Midbrain (tissue), 1 donor: Measurements from ENCODE around the gene HTR1E.
"Not testable (repeated sequence)": the region's sequence is repeated elsewhere in the genome, so short reads cannot be mapped to it uniquely, and the experiment has no call there.

ENCODE experiments used
- DNase-seq: peaks from one replicate; lab custom pipeline; 2025; lab: John Stamatoyannopoulos, UW

Gene HTR1E, protein sequence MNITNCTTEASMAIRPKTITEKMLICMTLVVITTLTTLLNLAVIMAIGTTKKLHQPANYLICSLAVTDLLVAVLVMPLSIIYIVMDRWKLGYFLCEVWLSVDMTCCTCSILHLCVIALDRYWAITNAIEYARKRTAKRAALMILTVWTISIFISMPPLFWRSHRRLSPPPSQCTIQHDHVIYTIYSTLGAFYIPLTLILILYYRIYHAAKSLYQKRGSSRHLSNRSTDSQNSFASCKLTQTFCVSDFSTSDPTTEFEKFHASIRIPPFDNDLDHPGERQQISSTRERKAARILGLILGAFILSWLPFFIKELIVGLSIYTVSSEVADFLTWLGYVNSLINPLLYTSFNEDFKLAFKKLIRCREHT

DNA sequence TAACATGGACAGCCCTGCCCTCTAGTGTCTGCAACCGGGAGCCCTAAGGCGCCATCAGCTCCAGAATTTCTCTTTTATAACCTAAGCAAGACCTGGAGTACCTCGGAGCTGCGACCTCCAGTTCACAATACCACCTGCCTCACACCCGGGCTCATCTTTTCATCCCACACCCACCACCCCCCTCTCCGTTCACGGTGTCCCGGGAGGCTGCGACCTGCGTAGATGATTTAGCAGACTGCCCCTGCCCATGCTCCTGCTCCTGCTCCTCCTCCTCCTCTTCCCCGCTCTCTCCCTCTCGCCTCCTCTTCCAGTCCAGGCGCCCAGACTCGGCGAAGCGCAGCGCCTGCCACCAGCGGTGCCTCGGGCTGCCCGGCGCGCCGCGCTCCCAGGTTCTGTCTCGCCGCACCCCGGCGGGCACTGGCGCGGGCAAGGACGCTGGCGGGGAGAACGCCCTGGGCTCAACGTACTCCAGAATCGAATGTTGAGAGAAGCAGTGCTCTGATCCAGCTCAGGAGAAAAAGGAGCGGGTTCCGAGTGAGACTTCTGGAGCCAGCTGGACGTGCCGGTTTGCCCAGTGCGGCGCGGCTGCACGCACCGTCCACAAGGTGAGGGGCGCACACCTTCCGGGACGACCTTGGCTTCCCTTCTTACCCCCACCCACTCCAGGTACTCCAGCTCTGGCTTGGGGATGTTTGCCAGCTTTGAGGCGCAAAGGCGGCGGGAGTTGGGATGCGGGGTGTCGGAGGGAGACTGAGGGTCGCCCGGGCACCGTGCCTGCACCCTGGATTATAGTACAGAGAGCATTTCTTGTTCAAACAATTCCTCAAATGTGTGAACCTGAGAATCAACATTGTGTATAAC, at the start of gene HTR1E:
HTR1E (plus strand) TSS at position 310 of the 861 bp plus-strand sequence. CDS start 77,807 bp downstream, outside the sequence.
- peak; percentile 18 for DNase-seq

GRCh38 chr6:86888301-86888700, 49.0 kb upstream of the HTR1E start:
- no peak for DNase-seq

DNA sequence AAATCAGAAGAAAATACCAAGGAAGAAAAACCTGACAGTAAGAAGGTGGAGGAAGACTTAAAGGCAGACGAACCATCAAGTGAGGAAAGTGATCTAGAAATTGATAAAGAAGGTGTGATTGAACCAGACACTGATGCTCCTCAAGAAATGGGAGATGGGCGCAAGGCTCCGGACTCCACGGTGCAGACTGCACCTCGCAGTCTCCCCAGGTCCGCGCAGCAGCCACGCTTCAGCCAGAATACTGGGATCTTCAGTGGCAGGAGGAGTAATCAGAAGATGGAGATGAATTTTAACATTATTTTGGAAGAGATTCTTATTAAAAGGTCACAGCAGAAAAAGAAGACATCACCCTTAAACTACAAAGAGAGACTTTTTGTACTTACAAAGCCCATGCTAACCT, 40.1 kb upstream of the HTR1E start:
- DNase-seq = not testable (repeated sequence)

DNA sequence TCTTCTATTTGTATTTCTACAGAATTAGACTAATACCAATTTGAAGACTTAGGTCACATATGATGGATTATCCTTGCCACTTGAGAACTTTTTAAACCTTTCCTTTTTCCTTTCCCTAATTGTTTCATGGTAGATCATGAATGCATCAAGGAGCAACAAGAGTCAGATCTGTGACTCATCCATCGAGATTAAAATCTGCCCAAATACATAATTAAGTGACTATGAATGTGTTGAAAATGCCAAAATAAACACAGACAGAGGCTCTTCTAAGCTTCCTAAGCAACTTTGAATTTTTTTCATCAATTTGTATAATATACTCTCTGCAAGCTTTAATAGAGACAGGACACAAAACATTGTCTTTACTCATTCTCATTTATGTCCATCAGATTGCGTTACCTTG, 23.5 kb upstream of the HTR1E start:
- no peak for DNase-seq

- DNase-seq = no peak
Observed at GRCh38 chr6:86916393-86916792, 20.9 kb upstream of the HTR1E start.

GRCh38 chr6:86927138-86927537, 10.2 kb upstream of the HTR1E start:
- not testable (repeated sequence) for DNase-seq

DNA sequence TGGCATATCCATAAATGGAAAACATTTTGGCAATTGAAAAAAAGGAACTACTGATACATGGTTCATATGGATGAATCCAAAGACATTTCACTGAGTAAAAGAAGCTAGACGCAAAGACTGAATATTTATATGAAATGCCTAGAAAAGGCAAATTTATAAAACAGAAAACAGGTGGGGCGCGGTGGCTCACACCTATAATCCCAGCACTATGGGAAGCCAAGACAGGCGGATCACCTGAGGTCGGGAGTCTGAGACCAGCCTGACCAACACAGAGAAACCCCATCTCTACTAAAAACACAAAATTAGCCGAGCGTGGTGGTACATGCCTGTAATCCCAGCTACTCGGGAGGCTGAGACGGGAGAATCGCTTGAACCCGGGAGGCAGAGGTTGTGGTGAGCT, 9.5 kb upstream of the HTR1E start:
- DNase-seq = not testable (repeated sequence)

DNA sequence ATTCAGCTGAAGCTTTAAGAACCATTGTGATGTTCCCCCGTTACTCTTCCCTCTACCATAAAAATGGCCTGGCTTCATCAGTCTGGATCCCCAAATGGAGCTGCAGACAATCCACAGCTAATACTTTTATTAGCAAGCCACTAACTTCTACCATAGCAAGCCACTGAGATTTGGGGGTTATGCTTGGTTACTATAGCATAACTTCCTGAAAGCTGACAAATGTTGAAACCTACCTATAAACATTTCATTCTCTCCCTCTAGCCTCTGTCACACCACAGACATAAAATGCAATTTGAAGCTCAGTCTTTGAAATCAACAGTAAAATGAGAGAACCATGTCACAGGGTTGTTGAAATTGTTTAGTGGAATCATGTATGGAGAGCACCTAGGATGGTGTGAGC, 3.0 kb upstream of the HTR1E start:
- no peak for DNase-seq

DNA sequence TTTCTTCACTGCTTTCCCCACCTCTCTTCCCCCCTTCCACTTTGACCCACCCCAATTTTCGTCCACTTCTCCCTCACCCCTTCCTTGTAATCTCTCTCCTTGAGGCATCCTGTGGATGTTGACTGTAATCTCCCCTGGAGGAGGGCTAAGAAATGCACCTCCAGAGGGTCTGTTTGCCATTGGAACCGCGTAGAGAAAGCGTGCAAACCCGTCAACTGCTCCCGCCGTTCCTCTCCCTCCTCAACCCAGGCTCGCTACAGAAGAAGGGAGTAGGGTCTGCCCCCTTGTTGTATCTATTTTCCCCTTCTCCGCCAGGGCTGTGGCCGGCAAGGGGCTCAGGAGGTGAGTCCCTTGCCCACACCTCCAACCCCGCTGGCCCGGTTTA, 502 bp upstream of the HTR1E start:
- DNase-seq = no peak

GRCh38 chr6:86938814-86939213, 1.5 kb downstream of the HTR1E start:
- DNase-seq = no peak

DNA sequence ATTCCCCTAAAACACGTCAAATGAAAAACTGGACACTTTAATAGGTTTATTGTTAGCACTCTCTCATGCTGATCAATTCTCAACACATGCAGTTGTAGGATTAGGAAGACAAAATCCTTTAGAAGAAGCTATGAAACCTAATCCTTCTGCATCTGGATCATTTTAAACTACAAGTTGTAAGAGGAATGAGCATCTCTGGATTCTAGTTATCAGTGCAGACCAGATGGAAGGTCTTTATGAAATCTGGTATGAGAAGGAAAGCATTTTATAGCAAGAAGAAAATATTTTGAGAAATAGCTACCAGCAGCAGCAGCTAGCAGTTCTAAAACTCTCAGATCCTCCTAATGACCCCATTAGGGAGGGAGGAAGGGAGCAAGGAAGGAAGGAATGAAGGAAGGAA, 4.1 kb downstream of the HTR1E start:
- DNase-seq = no peak

DNA sequence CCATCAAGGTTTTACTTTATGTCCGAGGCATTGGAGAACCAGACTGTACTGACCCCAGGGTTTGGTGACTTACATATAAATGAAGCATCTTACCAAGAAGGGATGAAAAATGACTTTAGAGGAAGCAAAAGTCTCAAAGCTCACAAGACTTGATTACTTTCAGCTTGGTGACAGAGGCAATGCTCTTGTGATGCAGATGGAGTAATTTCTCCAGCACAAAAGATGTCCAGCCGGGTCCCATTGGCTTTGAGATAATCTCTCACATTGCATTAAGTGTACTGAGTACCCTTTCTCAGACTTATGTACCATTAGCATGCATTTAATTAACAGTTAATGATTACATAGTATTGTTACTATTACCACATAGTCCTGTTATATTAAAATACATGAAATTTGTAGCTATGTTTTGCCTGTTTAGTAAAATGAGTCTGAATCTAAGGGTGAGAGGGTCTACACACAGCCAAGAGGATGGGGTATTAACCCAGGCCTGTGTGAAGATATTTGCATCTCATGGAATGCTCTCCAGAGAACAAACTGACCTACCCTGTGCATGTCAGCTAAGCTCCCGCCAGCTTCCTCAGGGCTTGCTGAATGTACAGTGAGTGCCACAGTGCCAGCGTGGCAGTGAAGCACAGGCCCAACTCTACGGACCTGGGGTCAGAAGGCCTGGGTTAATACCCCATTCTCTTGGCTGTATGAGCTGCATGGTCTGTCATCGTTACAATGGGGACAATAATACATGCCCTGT, 5.6 kb downstream of the HTR1E start:
- DNase-seq = no peak

DNA sequence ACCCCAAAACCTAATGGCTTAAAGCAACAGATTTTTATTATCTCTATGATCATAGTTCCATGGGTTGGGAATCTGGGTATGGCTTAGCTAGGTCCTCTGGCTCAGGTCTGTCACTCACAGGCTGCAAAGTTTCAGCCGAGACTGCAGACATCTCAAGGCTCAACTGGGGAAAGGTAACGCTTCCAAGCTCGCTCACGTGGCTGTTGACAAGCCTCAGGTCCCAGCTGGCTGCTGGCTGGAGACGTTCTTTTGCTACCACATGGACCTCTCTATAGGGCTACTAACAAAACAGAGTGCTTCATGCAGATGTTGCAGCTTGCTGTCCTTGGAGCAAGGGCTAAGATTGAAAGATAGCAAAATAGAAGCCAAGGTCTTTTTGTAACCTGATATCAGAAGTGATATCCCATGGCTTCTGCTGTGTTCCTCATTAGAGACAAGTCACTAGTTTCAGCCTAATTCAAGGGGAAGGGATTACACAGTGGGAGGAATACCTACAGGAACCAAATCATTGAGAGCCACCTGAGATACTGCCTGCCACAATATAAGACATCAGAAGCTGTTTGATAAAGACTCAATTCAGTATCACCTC, 6.6 kb downstream of the HTR1E start:
- no peak for DNase-seq

DNA sequence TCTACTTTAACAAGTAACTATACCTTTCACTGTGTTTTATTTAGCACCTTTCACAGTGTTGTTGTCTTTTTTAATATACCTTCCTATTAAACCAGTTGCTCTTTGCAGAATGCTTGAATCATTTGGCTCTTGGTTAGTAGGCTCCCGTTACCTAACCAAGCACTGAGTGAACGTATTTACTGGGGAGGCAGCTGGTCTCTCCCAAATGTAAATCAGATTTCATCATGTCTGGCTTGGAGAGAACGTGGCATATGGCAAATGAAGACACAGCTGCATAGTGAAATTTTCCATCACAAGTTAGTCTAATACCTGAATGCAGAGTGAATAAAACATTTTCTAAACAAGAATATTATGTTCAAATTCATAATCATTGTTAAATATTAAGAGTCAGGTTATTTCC, 12.4 kb downstream of the HTR1E start:
- DNase-seq = no peak

GRCh38 chr6:86952991-86953390, 15.7 kb downstream of the HTR1E start:
- no peak for DNase-seq

GRCh38 chr6:86959656-86960055, 22.3 kb downstream of the HTR1E start:
- DNase-seq = no peak

- DNase-seq = no peak
Observed at GRCh38 chr6:86961455-86962200, 24.3 kb downstream of the HTR1E start.

DNA sequence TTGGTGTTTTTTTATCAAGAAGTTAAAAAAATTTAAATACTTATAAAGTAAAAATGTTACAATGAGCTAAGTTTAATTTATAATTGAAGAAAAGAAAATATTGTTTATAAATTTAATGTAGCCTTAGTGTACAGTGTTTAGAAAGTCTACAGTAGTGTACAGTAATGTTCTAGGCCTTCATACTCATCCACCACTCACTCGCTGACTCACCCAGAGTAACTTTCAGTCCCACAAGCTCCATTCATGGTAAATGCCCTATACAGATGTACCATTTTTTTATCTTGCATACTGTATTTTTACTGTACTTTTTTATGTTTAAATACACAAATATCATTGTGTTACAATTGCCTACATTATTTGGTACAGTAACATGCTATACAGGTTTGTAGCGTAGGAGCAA, 26.0 kb downstream of the HTR1E start:
- DNase-seq = no peak

DNA sequence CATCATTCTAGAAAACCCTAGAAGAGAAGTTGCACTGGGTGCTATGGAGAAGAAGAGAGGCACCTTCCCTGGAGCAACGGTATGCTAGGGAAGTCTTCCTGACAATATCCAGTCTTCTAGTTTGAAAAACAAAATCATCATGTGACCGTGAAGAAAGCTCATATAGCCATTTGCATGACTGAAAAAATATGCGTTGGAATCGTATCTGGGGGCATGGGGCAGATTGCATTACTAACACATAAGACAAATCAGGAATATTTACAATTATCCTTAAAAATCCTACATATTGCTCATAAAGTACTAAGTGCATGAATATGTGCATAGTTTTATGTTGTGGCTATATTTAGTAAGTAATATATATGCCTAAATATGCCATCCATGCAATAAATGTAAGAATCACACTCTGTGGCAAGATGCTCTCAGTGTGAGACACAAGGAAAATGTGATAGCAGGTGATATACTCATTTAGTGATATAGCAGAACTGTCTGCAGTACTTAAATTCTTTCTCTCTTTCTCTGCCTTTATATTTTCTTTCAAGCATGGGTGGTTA, 26.8 kb downstream of the HTR1E start:
- DNase-seq = no peak

DNA sequence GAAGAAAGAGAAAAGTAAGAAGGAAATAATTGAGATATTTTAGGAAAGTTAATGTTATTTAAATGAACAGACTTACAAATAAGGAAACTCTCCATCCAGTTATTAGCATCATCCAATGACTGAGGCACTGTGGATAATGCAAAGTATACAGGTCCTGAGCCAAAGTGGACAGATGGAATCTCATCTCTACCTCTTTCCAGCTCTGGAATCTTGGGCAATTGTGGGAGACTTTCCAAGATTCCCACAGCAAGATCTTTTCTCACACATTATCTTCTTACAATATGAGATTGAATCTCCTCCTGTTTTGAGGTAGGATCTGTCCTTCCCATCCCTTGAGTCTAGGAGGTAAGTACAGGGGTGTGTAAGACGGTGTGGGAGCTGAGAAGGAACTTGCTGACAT, 28.9 kb downstream of the HTR1E start:
- no peak for DNase-seq

DNA sequence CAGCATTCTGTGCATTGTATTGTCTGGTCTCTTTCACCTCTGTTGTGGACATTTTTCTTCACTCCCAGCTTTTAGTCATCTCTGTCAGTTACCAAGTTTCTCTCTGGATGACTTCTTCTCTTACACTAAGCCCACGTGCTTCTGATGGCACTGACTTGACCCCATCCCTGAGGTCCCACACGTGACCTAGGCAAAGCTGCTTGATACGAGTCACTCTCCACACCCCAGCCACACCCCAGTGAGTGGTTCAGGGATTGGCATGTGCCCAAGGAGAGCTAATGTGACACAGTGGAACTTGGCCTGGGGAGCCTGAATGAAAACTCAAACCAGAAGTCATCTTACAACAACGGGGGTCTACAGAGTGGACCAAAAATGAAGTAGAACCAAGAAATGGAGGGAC, 32.2 kb downstream of the HTR1E start:
- DNase-seq = no peak
